HG03103 (cell line): Measurements from ENCODE around the gene SCG2.

ENCODE experiments used
- ATAC-seq: cut with Tn5 transposase; IDR thresholded peaks from one replicate; pipeline ENCODE4 v1.9.1; 2021; ENCODE audit warnings: low read depth; ENCODE audit not compliant: unreplicated experiment

The SCG2 gene

GRCh38 chr2:223601932-223602666 is at the start of gene SCG2:
Gene SCG2 (minus strand): TSS chr2:223602361. CDS start chr2:223599282, 3,079 bp downstream.
- ATAC-seq: no peak

- no peak for ATAC-seq
These were observed 47.7 kb upstream of the SCG2 start for GRCh38 chr2:223649554-223650533.

GRCh38 chr2:223648755-223649154 is 46.6 kb upstream of the SCG2 start:
- ATAC-seq: no peak

- ATAC-seq: peak; percentile 86
These were observed 45.2 kb upstream of the SCG2 start for GRCh38 chr2:223647258-223647952.

- no peak for ATAC-seq
These were observed 42.0 kb upstream of the SCG2 start for GRCh38 chr2:223644136-223644535.

GRCh38 chr2:223643309-223643708 is 41.1 kb upstream of the SCG2 start:
- no peak for ATAC-seq

GRCh38 chr2:223642506-223642905 is 40.3 kb upstream of the SCG2 start:
- no peak for ATAC-seq

- ATAC-seq: no peak
These were observed 38.9 kb upstream of the SCG2 start for GRCh38 chr2:223641082-223641481.

GRCh38 chr2:223635080-223635479 is 32.9 kb upstream of the SCG2 start:
- no peak for ATAC-seq

GRCh38 chr2:223634238-223634637 is 32.1 kb upstream of the SCG2 start:
- ATAC-seq: no peak

- ATAC-seq: no peak
These were observed 31.5 kb upstream of the SCG2 start for GRCh38 chr2:223633656-223634055.

GRCh38 chr2:223632826-223633225 is 30.7 kb upstream of the SCG2 start:
- ATAC-seq: no peak

- ATAC-seq: no peak
These were observed 24.6 kb upstream of the SCG2 start for GRCh38 chr2:223626716-223627115.

- ATAC-seq: no peak
These were observed 23.5 kb upstream of the SCG2 start for GRCh38 chr2:223625652-223626051.

GRCh38 chr2:223621901-223622300 is 19.7 kb upstream of the SCG2 start:
- ATAC-seq: no peak

GRCh38 chr2:223619486-223620129 is 17.4 kb upstream of the SCG2 start:
- no peak for ATAC-seq

- no peak for ATAC-seq
These were observed 16.2 kb upstream of the SCG2 start for GRCh38 chr2:223618172-223619035.

GRCh38 chr2:223614534-223614933 is 12.4 kb upstream of the SCG2 start:
- no peak for ATAC-seq
